HG03378 (cell line): Measurements from ENCODE around the gene ZBTB47.
A peak's percentile ranks its signal among the peaks of the same experiment; 100 is the strongest.

ENCODE experiments used
- ATAC-seq: cut with Tn5 transposase; IDR thresholded peaks from one replicate; pipeline ENCODE4 v1.9.1; 2021; ENCODE audit warnings: mild to moderate bottlenecking, moderate library complexity; ENCODE audit not compliant: unreplicated experiment

The ZBTB47 gene

GRCh38 chr3:42652611-42653302 lies 740 bp upstream of the ZBTB47 start:
- ATAC-seq: peak; percentile 70

GRCh38 chr3:42653303-42653559 lies 266 bp upstream of the ZBTB47 start:
- ATAC-seq: no peak

- ATAC-seq: no peak
Observed at GRCh38 chr3:42654331-42655201, 1.1 kb downstream of the ZBTB47 start.

- ATAC-seq: no peak
Observed at GRCh38 chr3:42655331-42655888, 1.9 kb downstream of the ZBTB47 start.

- no peak for ATAC-seq
Observed at GRCh38 chr3:42655980-42656679, 2.6 kb downstream of the ZBTB47 start.

GRCh38 chr3:42656680-42657610 lies 3.4 kb downstream of the ZBTB47 start:
- ATAC-seq: no peak

- ATAC-seq: no peak
Observed at GRCh38 chr3:42657675-42658074, 4.2 kb downstream of the ZBTB47 start.

GRCh38 chr3:42658091-42658770 lies 4.7 kb downstream of the ZBTB47 start:
- ATAC-seq: no peak

- ATAC-seq: no peak
Observed at GRCh38 chr3:42658771-42659390, 5.4 kb downstream of the ZBTB47 start.

- no peak for ATAC-seq
Observed at GRCh38 chr3:42659451-42660130, 6.1 kb downstream of the ZBTB47 start.

GRCh38 chr3:42660131-42660715 lies 6.7 kb downstream of the ZBTB47 start:
- no peak for ATAC-seq

- no peak for ATAC-seq
Observed at GRCh38 chr3:42660898-42661297, 7.4 kb downstream of the ZBTB47 start.

- ATAC-seq: no peak
Observed at GRCh38 chr3:42661593-42662022, 8.1 kb downstream of the ZBTB47 start.

- ATAC-seq: no peak
Observed at GRCh38 chr3:42662037-42662812, 8.7 kb downstream of the ZBTB47 start.

- no peak for ATAC-seq
Observed at GRCh38 chr3:42662813-42663535, 9.5 kb downstream of the ZBTB47 start.

GRCh38 chr3:42663581-42664437 lies 10.3 kb downstream of the ZBTB47 start:
- no peak for ATAC-seq
